RCC 7860 (cell line): Measurements from ENCODE around the gene KYNU.
"Not testable (repeated sequence)": the region's sequence is repeated elsewhere in the genome, so short reads cannot be mapped to it uniquely, and the experiment has no call there.

ENCODE experiments used
- DNase-seq: peaks from one replicate; pipeline ENCODE4 v3.0.0-alpha.2; 2015; ENCODE audit warnings: low spot score
- FAIRE-seq: peaks from 2 replicates; lab custom pipeline; 2012; peaks lifted over from hg19 to GRCh38; lab: Jason Lieb, UNC

KYNU gene

GRCh38 chr2:143084462-143084861 is 207.0 kb downstream of the KYNU start:
- FAIRE-seq (no peak), DNase-seq (no peak)

GRCh38 chr2:143085125-143085784 is 207.8 kb downstream of the KYNU start:
- DNase-seq, result no peak
- FAIRE-seq, result no peak

- no peak for FAIRE-seq
- DNase-seq, result no peak
These were observed 209.6 kb downstream of the KYNU start for GRCh38 chr2:143087033-143087432.

DNA sequence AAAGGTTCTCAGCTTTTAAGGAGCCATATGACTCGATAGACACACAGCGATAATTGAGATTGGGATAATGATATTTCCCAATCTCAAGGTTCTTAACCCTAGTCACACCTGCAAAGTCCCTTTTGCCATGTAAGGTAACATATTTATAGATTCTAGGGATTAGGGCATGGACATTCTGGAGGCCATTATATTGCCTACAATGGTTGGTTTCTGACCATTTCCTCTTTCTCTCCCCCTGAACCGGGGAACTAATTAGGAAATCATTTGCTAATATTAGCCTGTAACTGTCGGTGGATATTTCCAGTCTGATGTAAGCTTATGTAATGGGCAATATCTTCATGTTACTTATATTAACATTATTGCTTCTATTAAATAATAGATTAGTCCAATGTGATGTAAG is 210.9 kb downstream of the KYNU start:
- DNase-seq, result no peak

GRCh38 chr2:143089520-143089919 is 212.1 kb downstream of the KYNU start:
- DNase-seq, FAIRE-seq: not testable (repeated sequence)

More for the DNA sequence above, 210.9 kb downstream of the KYNU start:
- FAIRE-seq, result no peak
